Activated T-cell treated with anti-CD3 and anti-CD28 coated beads for 4 hours (primary cell): ENCODE results near the gene RSRC1.
"Not testable (repeated sequence)": the region's sequence is repeated elsewhere in the genome, so short reads cannot be mapped to it uniquely, and the experiment has no call there.

ENCODE experiments used
- DNase-seq: peaks from one replicate; pipeline ENCODE4 v3.0.0-alpha.2; 2020

RSRC1 gene

DNA sequence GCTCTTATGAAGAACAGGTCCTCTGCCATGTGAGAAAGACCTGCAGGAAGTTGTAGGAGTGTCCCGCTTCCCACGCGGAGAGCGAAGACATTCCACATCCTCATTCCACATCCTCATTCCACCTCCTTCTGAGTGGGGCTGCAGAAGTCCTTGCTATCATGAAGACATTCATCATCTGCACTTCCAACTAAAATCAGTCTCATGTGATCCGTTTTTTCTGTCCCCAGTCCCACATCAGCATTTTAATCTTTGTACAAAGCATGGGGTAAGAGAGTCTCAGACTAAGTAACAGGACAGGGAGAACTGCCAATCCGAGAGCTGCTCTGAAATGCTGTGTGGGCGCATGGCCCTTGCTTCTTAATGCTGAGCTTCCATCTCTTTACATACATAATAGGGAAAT is 227.2 kb downstream of the RSRC1 start:
- DNase-seq: no peak

DNA sequence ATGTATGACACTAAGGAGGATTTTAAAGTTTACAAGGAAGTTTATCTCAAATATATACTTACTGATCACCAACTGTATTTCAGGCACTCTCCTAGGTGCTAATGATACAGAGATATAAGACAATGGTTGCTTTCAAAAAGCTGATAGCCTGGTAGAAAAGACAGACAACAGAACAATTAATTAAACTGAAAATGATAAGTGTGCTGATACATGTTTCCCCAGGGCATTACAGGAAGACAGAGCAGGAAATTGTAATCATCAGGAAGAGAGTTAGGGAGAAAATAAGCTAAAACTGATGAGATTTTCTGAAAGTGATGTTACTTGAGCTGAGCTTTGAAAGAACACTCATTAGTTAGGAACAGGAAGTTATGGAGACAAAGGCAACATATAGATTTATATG is 229.7 kb downstream of the RSRC1 start:
- no peak for DNase-seq

DNA sequence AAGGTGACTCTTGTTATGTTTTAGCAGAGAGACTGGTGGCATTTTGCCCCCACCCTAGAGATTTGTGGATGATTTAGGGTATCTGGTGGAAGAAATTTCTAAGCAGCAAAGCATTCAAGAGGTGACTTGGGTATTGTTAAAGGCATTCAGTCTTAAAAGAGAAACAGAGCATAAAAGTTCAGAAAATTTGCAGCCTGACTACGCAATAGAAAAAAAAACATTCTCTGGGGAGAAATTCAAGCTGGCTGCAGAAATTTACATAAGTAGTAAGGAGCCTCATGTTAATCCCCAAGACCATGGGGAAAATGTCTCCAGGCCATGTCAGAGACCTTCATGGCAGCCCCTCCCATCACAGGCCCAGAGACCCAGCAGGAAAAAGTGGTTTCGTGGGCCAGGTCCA is 231.1 kb downstream of the RSRC1 start:
- not testable (repeated sequence) for DNase-seq

DNA sequence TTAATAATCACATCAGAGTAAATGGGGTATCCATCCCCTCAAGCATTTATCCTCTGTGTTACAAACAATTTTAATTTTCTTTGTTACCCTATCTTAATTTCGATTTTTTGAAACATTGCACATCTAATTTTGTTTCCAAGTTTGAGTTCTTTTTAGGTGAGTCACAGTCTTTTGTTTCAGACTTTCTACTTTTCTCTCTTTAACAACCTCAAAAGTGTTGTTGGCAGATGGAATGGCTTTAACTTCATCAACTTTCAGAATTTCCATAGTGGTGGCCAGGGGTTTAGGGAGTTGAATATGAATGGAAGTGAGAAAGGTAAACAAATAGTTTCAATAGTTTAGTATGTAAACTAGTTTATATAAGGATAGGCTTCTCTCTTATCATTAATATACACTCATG is 238.1 kb downstream of the RSRC1 start:
- no peak for DNase-seq

DNA sequence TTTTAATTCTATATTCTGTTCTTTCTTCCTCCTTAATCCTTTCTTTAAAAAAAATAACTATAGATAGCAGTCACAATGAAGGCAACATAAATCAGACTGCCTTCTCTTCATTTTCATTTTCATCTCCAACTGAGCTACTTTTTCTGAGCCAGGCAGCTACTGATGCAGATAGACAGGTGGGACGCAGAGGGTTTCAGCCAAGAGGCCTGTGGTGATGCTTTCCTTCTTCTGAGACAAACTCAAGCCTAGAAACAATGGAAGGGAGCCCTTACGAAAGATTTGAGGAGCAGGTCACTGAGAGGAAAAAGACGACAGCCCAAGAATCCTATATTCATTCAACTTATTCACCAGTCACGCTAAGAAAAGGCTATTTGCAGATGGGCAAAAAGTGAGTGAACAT is 241.1 kb downstream of the RSRC1 start:
- DNase-seq: no peak

DNA sequence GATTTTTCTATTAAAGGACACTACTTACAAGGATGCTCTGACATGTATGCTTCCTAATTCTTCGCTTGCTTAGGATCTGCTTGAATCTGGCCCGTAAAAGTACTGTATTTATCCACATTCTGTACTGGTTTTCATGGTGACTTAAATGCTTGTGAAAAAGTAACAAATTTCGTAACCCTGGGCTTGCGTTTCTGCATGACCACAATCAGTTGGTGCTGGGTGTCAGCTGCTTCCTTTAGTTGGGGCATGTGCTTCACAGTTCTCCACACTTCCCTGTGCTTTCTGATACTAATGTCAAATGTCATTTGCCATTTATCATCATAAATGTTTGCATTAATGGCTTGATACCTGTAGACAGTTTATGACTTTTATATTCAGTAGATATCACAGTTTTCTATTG is 242.7 kb downstream of the RSRC1 start:
- DNase-seq: no peak

DNA sequence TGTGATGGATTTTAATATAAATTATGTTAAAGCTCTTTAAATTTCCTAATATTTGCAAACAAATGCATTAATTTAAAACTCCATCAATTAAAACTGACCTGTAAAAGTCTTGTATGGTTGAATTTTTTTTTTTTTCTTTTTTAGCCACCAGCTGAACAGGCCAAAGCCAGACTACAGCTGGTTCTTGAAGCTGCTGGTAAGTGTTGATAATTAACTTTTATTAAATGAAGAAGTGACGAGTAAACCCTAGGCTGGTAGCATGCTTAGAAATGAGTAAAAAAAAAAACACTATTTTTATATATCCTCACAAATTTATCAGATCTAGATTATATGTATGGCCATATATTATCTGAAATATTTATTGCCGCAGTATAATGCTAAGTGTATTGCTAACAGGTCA is 244.8 kb downstream of the RSRC1 start:
- no peak for DNase-seq

DNA sequence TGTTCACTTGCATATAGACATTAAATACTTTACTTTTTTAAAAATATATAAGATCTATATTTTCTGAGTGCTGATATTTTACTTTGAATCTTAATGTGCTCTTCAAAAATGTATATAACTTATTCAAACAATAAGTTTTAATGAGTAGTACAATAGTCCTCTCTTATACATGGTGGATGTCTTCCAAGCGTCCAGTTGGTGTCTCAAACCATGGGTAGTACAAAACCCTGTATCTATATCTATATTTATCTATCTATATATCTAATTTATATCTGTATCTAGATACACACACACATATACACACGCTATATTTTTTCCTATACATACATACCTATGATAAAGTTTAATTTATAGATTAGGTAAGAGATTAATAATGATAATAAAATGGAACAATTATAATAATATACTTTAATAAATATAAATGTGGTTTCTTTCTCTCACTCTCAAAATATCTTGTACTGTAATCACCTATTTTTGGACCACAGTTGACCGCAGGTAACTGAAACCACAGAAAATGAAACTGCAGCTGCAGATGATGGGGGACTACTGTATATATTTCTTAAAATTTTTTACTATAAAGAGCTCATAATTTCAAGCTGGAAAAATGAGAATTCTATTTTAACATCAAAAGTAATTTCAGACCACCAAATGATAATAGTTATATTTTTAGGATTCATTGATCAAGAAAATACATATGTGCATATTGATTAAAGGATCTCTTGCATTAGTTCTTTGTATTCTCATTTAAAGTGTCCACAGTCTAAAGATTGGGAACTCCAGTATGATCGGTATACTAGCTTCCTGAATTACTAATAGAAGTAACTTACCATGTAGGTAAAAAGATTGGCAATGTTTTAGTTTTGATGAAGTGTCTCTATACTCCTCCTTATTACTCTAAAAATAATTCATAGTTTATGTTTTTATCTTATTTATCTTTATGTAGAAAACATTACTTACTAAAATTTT is 246.0 kb downstream of the RSRC1 start:
- no peak for DNase-seq

DNA sequence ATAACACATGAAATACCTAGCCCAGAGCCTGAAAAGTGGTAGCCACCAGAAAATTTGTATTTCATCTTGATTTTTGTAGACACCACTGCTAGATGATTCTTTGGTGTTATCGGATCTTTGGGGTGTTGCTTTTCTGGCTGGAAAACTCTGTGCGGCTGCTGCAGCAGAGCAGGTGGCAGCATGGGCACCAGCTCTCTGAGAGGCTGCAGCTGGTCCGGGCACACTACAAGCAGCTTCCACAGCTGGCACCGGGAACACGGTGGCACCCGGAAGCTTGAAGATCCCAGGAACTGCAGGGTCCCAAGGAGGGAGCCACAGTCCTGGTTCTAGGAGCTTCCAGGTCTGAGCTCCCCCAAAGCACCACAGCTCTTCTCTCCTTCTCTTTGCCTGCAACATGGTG is 249.4 kb downstream of the RSRC1 start:
- no peak for DNase-seq

DNA sequence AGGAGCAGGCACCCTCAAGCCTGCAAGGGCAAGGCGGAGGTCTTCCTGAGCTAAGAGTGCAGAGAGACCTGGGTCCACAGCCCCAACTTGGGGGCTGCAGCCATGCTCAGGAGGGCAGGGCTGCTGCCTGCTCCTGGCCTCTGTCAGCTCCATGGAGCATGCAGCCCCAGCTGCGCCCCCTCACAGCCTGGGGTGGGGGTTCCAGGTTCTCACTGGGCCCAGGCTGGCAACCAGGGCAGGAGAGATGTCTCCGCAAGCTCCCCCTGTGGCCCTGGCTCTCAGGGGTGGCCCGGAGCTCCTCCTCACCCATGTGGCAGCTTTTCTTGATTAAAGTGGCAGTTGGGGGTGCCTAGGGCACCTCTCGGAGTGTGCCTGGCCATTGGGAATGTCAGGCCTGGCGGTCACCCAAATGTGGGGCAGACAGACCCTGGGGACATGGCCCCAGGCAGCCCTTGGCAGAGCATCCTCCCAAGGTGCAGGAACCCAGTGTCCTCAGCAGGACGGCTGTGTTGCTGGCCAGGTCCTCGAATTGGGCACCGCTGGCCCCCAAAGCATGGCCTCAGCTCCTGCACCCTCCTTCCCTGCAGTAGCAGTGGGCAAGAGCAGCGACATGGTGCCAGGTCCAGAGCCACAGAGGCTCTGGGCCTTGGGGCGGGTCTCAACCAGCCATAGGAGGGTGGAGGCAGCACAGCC is 251.0 kb downstream of the RSRC1 start:
- DNase-seq: no peak

DNA sequence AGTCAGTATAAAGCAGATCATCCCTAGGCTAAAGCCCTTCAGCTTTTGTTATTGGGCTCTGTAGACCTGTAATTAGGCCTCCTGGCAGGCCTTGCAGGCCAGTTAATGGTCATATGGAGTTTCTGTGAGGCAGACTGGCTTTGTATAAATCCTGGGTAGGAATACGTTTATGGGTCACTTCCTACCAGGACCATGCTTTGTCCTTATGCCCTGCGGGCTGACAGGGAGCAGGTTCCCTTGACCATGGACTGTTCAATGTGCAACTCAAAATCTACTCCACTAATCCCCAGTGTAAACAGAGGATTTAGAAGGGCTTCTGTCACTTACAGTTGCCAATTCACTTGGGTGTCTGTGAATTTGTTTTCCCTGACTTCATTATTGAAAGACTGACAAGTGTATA is 258.4 kb downstream of the RSRC1 start:
- no peak for DNase-seq

DNA sequence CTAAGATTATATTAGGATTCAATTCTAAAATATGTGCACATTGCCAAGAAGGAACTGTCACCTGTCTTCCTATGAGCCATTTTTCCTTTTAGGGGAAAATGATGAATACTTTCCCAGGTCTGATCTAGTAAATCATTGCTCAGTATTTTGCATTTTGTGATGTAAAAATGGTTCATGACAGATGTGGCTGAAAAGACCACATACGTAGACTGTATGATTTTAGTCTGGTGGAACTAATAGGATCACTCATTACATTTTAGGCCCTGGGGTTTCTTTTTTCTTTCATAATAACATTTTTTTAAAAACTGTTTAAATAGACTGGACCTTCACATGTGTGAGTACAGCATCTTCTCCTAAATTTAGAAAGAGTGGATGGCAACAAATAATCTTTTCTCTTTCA is 259.4 kb downstream of the RSRC1 start:
- no peak for DNase-seq

DNA sequence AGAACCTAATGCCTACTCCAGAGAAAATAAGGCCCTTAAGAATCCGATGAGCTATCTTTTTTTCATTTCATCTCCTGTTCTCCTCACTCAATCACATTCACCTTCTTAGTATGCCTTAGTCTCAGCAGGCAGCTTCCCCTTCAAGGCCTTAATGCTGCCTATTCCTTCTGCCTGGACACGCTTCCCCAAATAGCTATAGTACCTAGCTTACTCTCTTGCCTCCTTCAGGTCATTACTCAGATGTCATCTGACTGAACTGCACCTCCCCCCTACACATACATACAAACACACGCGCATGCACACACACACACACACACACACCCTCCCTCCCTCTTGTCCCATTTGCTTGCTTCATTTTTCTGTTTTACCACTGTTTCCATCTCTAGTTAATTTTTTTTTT is 269.6 kb downstream of the RSRC1 start:
- DNase-seq: no peak

DNA sequence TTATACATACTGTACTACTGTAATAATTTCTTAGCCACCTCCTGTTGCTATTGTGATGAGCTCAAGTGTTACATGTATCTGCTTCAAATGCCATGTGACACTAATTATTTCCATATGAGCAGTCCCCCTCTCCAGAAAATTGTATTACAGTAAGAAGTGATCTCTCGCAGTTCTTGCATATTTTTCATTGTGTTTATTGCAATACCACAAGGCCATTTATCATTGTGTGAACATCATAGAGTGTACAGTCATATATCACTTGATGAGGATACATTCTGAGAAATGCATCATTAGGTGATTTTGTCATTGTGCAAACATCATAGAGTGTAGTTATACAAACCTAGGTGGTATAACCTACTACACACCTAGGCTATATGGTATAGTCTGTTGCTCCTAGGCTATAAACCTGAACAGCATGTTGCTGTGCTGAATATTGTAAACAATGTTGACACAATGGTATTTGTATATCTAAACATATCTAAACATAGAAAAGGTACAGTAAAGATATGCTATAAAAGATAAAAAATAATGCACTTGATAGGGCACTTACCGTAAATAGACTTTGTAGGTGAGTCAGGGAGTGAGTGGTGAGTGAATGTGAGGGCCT is 271.5 kb downstream of the RSRC1 start:
- no peak for DNase-seq

DNA sequence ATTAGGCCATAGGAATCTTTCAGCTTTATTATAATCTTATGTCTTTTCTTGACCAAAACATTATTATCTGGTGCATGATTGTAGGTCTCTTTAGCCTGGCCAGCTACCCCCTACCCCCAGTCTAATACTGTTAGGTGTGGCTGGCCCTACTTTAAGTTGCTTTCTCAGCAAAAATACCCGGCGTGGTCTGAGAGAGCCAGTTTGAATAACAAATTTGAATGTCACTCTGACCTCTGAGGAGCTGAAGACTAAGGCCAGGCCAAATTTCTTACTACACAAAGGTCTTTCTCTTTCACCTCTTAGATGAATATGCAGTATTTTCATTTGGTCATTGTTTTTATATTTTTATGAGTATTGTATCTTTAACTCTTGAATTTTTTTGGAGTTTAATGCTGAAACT is 272.6 kb downstream of the RSRC1 start:
- DNase-seq: no peak

DNA sequence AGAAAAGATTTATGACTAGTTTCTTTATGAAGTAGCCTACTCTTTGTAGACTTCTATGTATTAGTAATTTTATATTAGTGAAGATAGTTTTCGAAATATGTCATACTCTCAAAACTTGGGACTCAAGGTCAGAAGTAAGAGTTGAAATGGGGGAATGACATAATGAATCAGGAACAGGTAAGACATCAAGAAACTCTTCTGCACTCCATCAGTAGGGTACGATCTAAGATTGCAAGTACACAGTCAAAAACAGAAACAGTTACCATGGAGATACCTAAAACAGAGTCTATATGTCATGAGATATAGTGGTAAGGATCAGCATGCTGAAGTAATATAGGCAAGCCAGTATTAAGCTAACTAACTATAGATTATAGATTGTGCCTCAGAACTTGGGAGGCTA is 274.1 kb downstream of the RSRC1 start:
- DNase-seq: no peak

DNA sequence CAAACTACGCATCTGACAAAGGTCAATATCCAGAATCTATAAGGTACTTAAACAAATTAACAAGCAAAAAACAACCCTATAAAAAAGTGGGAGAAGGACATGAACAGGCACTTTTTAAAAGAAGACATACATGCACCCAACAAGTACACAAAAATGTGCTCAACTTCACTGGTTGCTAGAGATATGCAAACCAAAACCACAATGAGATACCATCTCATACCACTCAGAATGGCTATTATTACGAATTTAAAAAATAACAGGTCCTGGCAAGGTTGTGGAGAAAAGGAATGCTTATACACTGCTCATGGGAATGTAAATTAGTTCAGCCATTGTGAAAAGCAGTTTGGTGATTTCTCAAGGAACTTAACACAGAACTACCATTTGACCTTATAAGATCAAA is 285.5 kb downstream of the RSRC1 start:
- DNase-seq: no peak

DNA sequence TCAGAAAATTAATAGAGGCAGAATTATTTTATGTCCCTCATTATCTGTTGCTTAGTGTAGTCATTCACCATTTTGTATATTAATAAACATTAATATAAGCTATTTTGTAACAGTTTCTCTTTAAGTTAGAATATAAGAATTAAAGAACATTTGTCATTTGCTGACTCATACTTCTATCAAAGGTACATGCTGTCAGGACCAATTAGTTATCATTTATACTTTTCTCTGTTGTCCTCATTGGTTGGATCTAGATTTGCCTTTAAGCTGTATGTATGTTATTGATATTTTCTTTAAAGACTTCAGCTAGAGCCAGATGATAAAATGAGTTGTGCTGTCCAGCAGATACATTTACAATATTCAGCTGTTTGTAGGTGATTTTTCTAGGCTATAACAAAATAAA is 292.7 kb downstream of the RSRC1 start:
- no peak for DNase-seq

DNA sequence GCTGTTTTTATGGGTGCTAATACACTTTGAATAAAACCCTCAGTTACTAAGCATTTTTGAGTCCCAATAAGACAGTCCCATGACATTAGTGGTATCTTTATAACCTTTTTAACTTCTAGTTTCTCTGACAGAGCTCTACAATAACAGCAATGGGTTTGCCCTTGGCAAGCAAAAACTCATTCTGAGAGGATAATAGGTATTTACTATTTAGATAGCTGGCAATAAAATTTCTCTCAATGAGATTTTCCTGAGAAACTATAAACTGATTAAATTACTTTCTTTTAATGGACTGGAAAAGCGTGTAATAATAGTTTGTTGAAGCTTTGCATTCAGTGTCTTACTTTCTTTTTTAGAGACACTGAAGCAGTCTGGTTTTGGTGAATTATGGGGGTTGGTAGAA is 293.1 kb downstream of the RSRC1 start:
- no peak for DNase-seq

DNA sequence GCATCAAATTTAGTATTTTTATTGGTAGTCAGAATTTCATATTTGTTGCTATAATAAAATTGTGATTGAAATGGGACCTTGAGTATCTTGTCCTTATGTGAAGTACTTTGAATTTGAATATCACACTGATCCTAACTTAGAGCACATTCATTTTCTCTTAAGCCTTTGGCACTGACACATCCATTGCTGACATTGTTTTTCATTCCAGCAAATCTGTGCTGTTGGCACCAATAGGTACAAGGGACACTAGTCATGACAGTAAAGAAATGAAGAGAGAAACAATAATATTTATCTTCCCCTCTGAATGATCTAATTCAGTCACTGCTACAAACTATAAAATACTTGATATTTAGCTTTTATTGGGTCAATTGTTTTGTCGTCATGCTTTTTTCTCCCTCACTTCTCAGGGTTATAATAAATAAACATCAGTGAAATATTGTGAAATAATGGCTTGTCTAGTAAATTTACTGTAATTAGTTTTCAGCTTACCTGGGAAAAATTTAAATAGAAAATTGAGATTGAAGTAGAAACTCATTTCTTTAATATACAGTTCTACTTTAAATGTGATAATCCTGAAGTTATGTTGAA is 294.3 kb downstream of the RSRC1 start:
- DNase-seq: no peak

DNA sequence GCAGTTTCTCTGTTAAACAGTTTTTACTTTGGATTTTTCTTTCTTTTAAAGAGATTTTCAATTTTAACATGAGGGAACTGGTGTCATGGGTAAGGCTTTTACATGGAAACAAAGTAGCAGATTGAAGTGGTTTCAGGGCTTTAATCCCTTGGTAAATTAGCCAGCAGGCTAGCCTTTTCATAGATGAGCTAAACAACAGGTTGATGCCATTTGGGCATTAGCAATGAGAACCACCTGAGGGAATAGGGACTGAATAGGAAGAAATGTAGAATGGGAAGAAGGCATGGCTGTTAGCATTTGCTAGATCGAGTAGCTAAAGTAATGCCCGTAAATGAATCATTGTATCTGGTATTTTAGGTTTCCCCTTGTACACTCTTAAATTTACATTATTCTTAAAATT is 295.6 kb downstream of the RSRC1 start:
- no peak for DNase-seq

DNA sequence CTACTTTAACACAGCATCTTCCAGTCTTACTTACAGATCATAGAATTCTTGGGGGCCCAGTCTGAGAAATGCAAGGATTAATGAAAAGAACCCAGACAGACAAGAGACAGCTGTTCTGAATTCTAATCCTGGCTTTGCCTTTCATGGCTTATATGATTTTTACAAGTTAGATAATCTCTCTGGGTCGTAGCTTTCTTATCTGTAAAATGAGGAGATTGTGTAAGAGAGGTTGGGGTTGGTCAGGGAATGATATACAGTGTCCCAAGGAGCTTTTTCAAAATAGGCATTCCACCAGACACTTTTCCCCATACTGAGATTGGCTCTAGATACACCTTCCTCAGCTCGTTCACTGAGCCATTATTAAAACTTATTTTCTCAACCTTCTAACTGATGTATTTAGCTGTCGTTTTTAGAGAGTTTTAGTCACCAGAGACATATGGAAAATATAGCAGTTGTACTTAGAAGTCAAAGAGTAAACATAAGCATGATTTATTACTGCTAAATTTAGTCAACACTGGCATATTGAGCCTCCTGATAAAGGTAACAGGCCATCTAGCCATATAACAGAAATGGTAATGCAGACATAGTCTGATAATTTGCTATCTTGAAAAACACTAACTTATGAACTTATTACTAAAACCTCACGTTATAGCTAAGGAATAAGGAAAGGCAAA is 298.1 kb downstream of the RSRC1 start:
- DNase-seq: no peak

DNA sequence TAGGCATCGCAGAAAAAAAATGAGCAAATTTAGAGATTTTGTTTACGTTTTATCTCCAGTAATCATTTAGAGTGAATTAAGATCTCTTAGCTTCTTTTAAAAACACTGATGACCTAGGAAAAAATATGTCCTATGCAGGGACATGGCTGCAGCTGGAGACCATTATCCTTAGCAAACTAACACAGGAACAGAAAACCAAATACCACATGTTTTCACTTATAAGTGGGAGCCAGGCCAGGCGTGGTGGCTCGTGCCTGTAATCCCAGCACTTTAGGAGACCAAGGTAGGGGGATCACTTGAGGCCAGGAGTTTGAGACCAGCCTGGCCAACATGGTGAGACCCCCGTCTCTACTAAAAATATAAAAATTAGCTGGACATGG is 298.6 kb downstream of the RSRC1 start:
- not testable (repeated sequence) for DNase-seq
